ENCODE measurements around the gene DCD.

DNA sequence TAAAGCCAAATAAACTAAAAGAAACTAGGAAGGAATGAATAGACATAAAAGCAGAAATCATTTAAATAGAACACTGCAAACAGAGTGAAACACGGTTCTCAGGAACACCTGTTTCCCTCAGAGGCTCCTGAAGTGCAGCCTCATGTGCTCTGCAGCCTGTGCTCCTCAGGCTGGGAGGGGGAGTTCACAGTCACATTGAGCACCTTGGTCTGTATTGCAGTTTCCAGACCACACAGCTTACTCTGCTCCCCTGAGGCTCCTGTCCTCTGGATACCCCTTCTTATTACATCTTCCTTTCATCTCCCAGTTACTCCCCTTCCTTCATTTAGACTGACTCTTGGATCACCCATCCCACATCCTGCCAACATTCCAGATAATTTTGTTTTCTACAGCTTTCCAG lies 49.7 kb upstream of the DCD start:
- no peak for TF ChIP-seq POLR2A (IDR thresholded peaks at IDR 0.05)
- TF ChIP-seq, protein P1, sequence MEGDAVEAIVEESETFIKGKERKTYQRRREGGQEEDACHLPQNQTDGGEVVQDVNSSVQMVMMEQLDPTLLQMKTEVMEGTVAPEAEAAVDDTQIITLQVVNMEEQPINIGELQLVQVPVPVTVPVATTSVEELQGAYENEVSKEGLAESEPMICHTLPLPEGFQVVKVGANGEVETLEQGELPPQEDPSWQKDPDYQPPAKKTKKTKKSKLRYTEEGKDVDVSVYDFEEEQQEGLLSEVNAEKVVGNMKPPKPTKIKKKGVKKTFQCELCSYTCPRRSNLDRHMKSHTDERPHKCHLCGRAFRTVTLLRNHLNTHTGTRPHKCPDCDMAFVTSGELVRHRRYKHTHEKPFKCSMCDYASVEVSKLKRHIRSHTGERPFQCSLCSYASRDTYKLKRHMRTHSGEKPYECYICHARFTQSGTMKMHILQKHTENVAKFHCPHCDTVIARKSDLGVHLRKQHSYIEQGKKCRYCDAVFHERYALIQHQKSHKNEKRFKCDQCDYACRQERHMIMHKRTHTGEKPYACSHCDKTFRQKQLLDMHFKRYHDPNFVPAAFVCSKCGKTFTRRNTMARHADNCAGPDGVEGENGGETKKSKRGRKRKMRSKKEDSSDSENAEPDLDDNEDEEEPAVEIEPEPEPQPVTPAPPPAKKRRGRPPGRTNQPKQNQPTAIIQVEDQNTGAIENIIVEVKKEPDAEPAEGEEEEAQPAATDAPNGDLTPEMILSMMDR (IDR thresholded peaks at IDR 0.05), result no peak

All from uterus (tissue), 2 donors.